NCI-H446 (cell line): ENCODE results near the gene PLEKHA5.
A peak's percentile ranks its signal among the peaks of the same experiment; 100 is the strongest.

ENCODE experiments used
- DNase-seq, 2 experiments: peaks; one replicate each; lab custom pipeline; 2025; lab: John Stamatoyannopoulos, UW

Gene PLEKHA5

DNA sequence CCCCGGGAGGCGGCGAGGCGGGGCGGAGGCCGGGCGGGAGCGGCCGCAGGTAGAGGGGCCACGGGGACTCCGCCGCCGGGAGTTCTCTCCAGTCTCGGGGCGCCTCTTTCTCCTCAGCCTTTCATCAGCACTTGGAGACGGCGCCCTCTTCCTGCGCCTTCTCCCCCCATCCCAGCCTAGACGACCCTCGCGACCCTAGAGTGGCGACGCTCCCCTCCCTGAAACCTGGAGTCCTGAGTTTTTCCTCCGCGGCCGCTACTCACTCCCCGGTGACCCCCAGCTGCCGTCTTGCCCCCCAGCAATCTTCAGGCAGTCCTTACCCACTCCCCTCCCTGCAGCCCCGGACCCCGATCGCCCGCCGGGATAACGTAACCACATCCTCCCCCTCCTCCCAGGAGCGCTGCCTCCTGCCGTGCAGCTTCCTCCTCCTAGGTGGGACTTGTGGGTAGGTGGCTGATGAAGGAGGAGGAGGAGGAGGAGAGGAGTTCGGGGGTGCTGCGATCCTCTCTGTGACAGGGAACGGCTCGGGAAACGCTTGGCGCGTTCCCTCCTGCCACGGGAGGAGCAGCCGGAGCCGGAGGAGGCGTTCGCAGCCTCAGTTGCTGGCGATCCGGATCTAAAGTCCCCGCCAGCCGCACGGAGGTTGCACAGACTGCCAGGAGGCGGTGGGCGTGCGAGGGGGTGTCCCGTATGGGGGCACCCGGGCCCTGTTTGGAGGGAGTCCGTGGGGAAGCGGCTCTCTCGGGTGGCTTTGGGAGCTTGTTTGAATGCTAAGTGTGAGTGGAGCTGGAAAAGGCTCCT, 891 bp downstream of the PLEKHA5 start:
- DNase-seq, result peak in 1 of 2 experiments; percentile 14

GRCh38 chr12:19131025-19131444, 1.5 kb downstream of the PLEKHA5 start:
- no peak for DNase-seq

DNA sequence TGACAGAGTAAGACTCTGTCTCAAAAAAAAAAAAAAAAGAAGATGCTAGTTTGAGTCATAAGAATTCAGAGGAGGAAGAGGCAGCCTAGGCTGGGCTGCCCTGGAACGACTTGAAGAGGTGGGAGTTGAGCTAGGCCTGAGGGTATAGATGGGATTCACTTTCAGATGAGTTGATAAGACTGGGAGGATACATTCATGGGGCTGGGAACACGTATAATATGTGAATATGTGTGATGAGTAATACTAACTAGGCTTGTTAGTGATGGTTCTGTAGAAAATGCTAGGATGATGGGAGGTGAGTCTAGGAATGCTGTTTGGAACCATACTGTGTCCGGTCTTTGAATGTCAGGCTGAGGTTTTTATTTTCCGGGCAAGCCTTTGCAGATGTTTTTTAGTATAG, 9.0 kb downstream of the PLEKHA5 start:
- DNase-seq, result no peak

DNA sequence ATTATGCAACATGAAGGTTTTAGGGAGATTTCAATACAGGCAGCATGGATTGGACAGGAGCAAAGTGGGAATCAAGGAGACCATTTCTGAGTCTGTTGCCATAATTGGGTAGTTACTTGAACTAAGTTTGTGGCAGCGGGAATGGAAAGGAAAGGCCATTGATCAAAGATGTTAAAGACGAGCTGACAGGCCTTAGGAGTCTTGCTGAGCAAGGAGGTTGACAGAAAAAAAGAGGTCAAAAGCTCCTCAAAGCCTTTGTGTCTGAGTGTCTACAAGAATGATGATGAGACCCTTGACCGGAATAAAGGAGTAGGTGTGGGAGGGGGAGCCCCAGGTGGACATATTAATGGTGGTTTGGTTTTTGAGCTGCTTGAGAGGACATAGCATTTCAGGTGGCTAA, 9.4 kb downstream of the PLEKHA5 start:
- no peak for DNase-seq

GRCh38 chr12:19139615-19140194, 10.2 kb downstream of the PLEKHA5 start:
- DNase-seq, result no peak

- no peak for DNase-seq
These were observed 11.1 kb downstream of the PLEKHA5 start for GRCh38 chr12:19140381-19141236.

- DNase-seq, result no peak
These were observed 13.0 kb downstream of the PLEKHA5 start for GRCh38 chr12:19142499-19142898.

DNA sequence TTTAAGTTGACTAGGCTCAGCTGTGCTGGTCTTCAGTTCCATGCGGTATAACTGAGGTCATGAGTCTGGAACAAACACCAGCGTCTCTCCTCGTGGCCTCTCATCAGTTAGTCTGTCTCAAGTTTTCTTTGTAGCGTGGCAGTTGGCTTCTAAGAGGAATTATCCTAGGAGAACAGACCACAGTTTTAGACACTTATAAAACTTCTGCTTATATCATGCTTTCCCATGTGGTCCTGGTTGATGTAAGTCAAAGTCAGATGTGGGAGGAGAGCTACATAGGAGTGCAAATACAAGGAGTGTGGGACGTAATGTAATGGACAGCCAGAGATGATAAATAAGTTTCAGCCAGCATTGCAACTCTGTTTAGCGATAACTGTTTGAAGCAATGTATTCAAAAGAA, 14.8 kb downstream of the PLEKHA5 start:
- DNase-seq, result no peak

GRCh38 chr12:19144985-19145384, 15.5 kb downstream of the PLEKHA5 start:
- no peak for DNase-seq

- no peak for DNase-seq
These were observed 19.3 kb downstream of the PLEKHA5 start for GRCh38 chr12:19148860-19149259.

DNA sequence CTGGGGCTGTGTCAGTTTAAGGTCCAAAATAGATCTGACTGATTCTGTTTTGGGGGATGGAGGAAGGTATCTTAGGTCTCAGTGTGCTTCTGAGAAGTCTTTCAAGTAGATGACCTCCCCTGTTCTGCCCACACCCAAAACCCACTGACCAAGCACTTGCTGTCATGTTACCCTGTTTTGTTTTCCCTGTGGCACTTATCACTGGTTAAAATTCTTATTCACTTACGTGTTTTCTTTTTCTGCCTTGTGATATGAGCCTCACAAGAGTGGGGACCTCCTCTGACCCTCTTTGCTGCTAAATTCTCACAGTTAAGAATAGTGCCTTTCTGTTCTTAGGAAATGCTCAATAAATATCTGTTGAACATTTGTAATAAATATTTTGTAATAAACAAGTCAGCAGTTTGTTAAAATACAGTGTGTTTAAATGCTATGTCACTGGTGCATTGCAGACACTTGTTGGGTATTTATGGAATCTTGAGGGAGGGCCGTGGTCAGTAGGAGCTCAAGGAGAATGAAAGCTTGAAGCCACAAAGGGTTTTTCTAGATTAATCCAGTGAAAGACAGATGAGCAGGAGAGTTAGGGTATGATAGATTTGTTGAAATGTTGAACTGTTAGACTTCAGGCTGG, 20.9 kb downstream of the PLEKHA5 start:
- no peak for DNase-seq

GRCh38 chr12:19151298-19151697, 21.8 kb downstream of the PLEKHA5 start:
- no peak for DNase-seq

- DNase-seq, result no peak
These were observed 23.9 kb downstream of the PLEKHA5 start for GRCh38 chr12:19153396-19153795.

- DNase-seq, result no peak
These were observed 25.2 kb downstream of the PLEKHA5 start for GRCh38 chr12:19154686-19155085.

DNA sequence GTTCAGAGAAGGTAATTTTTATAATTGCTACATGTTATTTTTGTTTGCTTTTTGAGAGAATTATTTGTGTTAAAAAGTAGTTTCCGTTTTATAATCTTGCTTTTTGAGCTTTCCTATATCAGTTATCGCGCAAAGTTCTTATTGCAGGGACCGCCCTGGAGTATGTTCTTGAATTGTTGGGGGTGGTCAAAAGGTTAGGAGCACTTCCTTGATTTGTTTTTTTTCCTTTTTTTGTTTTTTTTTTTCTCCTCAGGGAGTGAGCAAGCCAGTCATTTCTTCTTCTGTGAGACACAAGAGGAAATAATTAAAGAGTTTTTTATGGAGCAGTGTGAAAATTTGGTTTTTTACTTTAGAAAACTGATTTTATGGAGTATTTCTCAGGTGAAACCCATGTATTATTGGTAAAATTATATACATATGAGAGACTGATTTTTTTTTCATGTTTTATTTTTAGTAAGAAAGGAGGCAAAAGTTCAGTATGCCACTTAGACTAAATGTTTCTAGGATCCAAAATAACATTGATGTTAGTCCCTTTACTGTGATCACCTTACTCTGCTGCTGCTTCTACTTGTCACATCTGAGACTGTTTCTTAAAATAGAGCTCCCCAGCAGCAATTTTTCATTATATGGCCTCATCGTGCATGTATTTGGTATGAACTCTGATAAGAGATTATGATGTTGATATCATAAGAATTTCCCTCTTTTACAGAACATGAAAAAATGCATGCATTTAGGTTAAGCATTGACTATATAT, 26.6 kb downstream of the PLEKHA5 start:
- no peak for DNase-seq

GRCh38 chr12:19158923-19159322, 29.4 kb downstream of the PLEKHA5 start:
- DNase-seq, result no peak

DNA sequence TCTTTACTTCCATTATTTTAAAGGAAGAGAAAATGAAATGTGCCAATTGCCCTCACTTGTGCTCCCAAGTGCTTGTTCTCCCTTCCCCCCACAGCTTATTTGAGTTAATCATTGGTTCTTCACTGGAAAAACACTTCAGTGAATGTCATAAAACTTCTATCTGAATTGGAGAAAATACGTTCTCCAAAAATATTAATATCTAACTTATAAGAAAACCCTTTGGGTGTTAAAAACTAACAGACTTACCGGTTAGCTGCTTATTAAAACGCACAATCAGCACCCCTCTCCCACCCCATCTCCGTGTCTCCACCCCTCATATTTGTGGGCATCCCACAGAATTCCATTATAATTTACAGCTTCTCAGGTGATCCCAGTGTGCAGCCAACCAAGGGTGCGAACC, 31.7 kb downstream of the PLEKHA5 start:
- DNase-seq, result no peak

GRCh38 chr12:19165451-19165850, 35.9 kb downstream of the PLEKHA5 start:
- no peak for DNase-seq

DNA sequence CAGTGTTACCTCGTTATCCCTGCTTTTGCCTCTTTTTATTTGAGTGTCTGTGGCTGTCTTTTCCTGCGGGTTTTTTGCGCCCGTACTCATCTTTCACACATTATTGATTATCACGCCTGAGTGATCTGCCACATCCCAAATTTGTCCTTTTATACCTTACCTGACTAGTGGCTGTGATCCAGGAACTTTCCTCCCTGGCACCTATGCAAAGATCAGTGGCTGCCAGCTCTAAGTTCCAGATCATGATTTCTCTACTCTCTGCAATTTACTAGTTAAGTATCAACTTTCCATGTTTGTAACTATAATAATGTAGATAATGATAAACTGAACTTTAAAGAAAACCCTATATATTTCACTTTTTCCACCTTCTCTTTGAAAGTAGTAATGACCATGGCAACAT, 36.9 kb downstream of the PLEKHA5 start:
- no peak for DNase-seq

GRCh38 chr12:19166956-19167355, 37.4 kb downstream of the PLEKHA5 start:
- DNase-seq, result no peak

DNA sequence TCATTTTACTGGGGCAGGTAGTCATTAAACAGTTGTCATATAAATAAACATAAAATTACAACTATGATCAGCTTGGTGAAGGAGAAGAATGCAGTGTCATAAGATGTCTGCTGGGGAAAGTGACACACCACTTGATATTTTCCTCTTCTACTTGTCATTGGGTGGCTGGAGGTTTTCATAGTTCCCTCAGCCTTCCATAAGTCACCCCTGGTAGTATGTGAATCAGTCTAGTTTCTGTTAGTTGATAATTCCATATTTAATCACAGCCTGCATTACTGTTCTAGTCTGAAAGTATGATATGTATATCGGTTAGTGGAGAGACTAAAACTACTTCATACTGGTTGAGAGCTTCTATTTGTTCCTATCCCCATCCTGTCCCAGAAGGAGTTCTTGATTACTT, 38.2 kb downstream of the PLEKHA5 start:
- DNase-seq, result no peak

GRCh38 chr12:19168644-19169043, 39.1 kb downstream of the PLEKHA5 start:
- DNase-seq, result no peak
